Mammary epithelial cell (primary cell): Measurements from ENCODE around the gene NCAM2.

Source experiments
- EZH2 ChIP-seq: IDR thresholded peaks from 2 replicates; pipeline ENCODE4 v1.6.1; 2012; ENCODE audit warnings: low read length, inconsistent platforms, borderline replicate concordance
- TF ChIP-seq, protein P1 (sequence below), 2 donors: IDR thresholded peaks in 1 of 2; conservative IDR thresholded peaks in 1 of 2; 2 replicates each; pipeline ENCODE4 v1.5.1; 2011 to 2012; ENCODE audit warnings: inconsistent platforms in 2 of 2, low read length in 2 of 2, mild to moderate bottlenecking in 2 of 2, control low read depth in 1 of 2, low read depth in 1 of 2; ENCODE audit not compliant: insufficient read depth in 1 of 2; ENCODE audit errors: extremely low read depth in 1 of 2

DNA sequence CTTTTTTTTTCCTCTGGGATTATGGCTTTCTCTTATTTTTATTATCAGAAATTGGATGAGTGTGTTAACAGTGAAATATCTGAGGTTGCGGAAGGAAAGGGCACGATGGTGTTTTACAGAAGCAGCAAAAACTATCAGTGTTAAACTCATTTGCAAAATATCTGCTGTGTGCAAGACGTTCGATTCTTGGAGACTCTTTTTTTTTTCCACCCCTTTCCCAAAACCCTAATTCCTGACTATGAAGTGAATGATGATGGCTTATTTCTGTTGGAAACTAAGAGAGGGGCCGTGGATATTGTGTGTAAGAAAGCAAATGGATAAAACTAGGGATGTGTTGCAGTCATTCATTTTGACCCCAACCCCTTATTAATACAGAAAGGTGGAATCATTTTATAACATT is 677 bp downstream of the NCAM2 start:
- TF ChIP-seq, protein P1, sequence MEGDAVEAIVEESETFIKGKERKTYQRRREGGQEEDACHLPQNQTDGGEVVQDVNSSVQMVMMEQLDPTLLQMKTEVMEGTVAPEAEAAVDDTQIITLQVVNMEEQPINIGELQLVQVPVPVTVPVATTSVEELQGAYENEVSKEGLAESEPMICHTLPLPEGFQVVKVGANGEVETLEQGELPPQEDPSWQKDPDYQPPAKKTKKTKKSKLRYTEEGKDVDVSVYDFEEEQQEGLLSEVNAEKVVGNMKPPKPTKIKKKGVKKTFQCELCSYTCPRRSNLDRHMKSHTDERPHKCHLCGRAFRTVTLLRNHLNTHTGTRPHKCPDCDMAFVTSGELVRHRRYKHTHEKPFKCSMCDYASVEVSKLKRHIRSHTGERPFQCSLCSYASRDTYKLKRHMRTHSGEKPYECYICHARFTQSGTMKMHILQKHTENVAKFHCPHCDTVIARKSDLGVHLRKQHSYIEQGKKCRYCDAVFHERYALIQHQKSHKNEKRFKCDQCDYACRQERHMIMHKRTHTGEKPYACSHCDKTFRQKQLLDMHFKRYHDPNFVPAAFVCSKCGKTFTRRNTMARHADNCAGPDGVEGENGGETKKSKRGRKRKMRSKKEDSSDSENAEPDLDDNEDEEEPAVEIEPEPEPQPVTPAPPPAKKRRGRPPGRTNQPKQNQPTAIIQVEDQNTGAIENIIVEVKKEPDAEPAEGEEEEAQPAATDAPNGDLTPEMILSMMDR (conservative IDR thresholded peaks at IDR 0.05 in 1 of 2, IDR thresholded peaks at IDR 0.05 in 1 of 2; ENCODE audit: extremely low read depth in 1 of 2, insufficient read depth in 1 of 2, low read depth in 1 of 2, low read length in 2 of 2) = no peak
- no peak for TF ChIP-seq EZH2
